GM19438 (cell line): ENCODE measurements around the gene PRKCA.
"Not testable (repeated sequence)": the region's sequence is repeated elsewhere in the genome, so short reads cannot be mapped to it uniquely, and the experiment has no call there.

Source experiments
- ATAC-seq: cut with Tn5 transposase; IDR thresholded peaks from one replicate; pipeline ENCODE4 v1.9.1; 2021; ENCODE audit warnings: low read depth; ENCODE audit not compliant: unreplicated experiment

PRKCA gene

DNA sequence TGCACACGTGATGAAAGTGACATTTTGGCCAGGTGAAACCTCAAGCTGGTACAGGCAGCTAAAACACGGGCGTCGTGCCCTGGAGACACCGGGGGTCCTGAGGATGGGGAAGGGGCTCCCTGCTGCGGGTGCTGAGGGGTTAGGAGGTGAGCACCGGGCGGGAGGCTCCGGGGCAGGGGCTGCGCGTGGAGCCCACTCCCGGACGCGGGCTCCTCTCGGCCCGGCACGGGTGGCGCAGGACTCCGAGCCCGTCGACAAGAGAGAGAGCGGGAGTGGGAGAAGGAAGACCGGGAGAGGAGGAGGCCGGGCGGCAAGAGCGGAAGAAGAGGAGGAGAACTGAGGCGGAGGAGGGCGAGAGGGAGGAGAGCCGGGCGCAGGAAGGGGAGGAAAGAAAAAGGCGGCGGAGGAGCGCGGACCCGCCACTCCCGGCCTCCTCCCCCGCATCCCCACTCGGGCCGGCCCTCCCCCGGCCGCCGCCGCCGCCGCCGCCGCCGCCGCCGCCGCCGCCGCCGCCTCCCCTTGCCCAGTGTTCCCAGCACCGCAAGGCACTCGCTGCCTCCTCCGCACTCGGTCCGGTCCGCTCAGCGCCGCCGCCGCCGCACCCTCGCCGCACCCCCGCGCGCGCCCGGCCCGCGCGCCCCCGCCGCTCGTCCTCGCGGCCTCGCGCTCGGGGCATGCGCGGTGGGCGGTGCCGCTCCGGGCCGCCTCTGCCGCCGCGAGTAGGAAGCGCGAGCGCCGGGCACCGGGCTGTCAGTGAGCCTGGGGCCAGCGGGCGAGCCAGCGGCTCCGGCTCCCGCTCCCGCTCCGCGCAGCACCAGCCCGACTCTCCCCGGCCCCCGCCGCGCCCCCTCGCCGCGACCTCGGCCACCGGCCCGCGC, at the start of gene PRKCA:
PRKCA (plus strand) TSS at position 750 of the 878 bp plus-strand sequence.
- ATAC-seq: peak; percentile 78

DNA sequence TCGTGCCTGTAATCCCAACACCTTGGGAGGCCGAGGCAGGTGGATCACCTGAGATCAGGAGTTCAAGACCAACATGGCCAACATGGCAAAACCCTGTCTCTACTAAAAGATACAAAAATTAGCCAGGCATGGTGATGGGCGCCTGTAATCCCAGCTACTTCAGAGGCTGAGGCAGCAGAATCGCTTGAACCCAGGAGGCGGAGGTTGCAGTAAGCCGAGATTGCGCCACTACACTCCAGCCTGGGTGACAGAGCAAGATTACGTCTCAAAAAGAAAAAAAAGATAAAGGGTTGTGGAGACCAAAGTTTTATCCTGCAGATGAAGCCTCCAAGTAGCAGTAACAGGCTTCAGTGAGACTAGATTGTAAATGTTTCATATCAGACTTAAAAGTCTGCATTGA, 49.0 kb upstream of the PRKCA start:
- ATAC-seq: not testable (repeated sequence)

DNA sequence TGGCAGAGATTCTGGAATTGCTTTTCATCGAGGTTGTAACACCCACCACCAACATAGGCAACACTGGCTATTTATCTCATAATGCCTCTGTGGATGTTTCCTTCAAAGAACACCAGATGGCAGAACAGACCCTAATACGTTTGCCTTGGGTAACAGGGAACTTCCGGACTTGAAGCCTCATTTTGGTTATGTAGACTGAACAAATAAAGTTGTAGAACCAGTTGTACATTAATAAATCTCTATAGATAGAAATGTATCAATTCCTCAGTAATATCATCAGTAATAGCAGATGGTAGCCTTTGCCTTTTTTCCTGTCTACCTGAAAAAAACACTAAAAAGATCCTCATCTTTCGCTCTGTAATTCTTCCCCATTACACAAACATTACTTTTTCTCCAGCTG, 47.3 kb upstream of the PRKCA start:
- no peak for ATAC-seq

DNA sequence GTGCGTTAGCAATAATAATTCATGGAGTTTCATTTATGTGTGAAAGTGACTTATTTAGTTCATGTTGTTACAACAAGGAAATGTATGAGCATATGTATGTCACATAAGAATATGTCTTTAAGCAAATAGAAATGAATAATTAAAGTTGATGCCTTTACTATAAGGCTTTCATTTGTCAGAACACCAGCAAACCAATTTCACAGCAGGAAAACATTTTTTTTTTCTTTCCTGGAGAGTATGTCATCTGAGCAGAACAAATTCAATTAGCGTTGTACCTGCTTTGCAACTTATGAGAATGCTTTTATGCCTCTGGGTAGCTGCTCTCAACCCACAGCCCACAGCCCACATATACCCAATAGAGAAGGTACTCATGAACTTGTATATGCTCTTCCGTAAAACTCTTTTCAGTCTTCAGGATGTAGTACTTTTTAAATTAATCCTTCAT, 46.9 kb upstream of the PRKCA start:
- no peak for ATAC-seq

DNA sequence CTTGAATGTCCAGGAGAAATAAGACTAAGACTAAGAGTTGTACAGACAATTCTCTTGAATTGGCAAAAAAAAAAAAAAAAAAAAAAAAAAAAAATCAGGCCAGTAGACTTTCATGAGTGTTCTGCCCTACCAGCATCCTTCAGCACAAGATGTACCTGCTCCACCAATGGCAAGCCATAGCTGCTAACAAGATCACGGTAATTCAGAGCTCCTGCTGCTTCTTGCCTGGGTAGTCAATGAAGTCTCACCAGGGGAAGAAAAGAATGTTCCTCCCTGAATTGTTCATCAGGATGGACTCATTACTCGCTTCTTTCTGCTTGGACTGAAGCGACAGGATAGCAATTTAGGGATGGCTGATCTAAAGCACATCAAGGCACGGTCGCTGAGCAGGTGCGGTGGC, 42.1 kb upstream of the PRKCA start:
- no peak for ATAC-seq

DNA sequence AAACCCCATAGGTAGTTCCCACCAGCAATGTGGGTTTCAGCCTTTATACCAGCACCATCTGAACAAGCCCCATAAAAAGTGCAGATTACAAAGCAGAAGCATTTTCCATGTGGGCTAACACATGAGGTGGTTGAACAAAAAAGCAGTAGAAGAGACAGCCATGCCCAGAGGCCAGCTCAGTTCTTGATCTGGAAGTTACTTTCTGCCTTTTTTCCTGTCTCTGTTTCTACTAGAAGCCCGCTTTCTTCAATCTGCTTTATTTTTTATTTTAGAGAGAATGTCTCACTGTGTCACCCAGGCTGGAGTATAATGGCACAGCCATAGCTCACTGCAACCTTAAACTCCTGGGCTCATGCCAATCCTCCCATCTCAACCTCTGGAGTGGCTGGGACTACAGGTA, 41.7 kb upstream of the PRKCA start:
- ATAC-seq: no peak

DNA sequence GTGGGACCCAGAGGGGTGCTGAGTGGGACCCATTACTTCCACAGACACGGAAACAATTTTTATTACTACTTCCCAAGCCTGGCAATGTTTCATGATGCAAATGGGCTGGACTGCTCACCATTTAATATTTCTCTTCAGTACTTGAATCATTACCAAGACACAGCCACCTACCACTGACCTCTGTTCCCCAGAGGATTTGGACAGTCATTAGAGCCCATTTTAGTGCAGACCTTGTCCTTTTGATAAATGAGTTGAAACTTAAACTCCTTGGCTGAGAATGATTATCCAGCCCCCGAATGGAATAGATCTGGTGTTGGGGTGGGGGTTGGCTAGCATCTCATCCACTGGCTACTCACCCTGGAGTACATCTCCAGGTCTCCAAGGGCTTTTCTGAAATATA, 39.6 kb upstream of the PRKCA start:
- no peak for ATAC-seq

DNA sequence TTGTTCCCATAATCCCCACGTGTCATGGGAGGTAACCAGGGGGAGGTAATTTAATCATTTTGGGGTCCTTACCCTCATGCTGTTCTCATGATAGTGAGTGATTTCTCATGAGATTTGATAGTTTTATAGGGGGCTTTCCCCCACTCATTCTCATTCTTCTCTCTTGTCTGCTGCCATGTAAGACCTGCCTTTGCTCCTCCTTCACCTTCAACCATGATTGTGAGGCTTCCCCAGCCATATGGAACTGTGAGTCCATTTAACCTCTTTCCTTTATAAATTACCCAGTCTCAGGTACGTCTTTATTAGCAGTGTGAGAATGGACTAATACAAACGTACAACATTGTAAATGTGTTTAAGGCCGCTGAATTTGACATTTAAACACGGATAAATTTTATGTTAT, 37.7 kb upstream of the PRKCA start:
- ATAC-seq: no peak

DNA sequence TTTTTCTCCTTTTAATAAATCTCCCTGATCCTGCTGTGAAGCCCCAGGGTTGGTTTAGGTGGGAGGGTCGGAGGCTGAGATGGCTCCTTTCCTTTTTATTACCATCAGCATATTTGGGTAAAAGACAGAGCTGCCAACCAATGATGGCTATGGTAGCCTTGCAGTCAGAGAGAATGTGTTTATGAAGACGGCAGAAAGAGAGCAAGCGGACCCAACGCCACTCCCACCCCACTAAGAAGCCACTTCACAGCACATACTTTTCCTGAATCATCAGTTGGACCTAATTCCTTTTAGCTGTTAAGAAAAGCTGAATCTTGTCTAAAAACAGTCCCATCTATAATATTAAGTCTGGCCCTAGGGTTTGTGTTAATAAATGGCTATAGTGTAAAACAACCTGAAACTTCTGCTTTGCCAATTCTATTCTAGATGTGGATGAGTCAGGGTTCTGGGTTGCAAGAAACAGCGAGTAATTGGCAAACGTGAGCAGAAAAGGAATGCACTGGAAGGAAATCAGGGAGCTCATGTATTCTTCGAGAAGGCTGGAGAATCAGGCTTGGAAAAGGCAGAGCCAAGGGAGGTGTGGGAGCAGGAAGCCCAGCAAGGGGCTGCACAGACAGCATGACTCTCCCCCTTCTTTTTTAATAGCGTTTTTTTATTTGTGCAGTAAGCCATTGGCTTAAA, 34.0 kb upstream of the PRKCA start:
- ATAC-seq: no peak

DNA sequence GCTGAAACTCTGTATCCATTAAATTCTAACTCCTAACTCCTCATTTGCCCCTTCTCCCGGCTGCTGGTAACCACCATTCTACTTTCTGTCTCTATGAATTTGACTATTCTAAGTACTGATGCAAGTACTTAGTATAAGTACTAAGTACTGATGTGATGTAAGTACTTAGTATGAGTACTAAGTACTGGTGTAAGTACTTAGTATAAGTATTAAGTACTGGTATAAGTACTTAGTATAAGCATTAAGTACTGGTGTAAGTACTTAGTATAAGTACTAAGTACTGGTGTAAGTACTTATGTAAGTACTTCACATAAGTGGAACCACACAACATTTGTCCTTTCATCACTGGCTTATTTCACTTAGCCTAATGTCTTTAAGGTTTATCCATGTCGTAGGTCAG, 32.3 kb upstream of the PRKCA start:
- no peak for ATAC-seq

DNA sequence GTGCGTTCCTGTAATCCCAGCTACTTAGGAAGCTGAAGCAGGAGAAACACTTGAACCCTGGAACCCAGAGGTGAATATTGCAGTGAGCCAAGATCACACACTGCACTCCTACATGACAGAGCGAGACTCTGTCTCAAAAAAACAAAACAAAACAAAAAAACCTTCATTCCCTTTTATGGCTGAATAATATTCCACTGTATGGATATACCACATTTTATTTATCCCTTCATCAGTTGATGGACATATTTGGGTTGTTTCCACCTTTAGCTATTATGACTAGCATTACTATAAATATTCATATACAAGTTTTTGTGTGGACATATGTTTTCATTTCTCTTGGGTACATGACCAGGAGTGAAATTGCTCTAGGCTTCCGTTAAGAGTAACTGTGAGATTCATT, 30.9 kb upstream of the PRKCA start:
- ATAC-seq: no peak

DNA sequence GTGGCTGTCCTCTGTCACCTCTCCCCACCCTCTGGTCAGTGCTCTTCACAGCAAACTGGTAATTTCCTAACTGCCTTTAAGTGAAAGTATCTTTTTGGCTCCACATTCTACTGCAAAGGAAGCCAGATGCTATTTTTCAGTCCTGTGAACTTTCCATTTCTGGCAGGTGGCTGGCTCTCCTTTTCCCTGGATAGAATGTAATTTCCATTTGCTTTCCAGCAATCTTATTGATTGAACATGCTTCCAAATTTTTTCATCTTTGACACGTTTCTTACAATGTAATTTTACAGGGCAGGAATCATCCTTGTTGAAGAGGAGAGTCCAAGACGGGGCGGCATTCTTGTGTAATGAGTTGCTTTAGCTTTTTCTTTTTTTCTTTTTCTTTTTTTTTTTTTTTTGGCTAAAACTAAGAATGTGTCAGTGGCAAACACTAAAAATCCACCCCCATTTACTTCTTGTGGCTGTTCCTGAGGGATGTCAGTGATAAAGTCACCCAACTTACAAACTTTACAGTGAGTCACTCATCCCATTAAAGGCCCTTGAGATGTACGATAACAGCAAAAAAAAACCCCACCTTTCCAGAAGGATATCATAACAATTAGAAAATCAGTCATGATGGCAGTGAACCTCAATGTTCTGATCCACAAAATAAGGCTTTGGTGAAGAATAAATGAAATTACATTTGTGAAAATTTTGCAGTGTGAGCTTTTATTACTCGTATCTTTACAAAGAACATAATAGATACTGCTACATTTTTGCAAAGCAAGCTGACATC, 29.4 kb upstream of the PRKCA start:
- ATAC-seq: no peak

DNA sequence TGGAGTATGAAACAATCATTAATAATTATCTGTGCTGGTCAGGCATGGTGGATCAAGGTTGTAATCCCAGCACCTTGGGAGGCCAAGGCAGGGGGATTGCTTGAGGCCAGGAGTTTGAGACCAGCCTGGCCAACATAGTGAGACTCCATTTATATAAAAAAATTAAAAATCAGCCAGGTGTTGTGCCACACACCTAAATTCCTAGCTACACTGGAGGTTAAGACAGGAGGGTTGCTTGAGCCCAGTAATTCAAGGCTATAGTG, 28.9 kb upstream of the PRKCA start:
- ATAC-seq: no peak

DNA sequence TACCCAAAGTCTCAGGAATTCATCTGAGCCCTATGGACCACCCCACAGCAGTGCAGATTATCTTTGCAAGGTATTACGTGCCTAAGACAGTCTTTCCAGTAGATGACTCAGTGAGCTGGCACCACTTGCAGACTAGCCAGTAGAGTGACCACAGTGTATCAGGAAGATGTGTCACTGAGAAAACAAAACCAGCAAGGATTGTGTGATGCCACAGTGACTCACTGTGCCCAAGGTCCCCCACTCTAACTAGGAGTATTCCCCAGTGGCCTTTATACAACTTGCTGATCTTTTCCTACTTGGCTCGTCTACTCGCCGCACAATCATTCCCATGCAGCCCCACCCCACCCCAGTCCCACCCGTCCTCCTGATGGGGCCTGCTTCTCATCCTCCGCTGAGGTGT, 26.8 kb upstream of the PRKCA start:
- no peak for ATAC-seq

DNA sequence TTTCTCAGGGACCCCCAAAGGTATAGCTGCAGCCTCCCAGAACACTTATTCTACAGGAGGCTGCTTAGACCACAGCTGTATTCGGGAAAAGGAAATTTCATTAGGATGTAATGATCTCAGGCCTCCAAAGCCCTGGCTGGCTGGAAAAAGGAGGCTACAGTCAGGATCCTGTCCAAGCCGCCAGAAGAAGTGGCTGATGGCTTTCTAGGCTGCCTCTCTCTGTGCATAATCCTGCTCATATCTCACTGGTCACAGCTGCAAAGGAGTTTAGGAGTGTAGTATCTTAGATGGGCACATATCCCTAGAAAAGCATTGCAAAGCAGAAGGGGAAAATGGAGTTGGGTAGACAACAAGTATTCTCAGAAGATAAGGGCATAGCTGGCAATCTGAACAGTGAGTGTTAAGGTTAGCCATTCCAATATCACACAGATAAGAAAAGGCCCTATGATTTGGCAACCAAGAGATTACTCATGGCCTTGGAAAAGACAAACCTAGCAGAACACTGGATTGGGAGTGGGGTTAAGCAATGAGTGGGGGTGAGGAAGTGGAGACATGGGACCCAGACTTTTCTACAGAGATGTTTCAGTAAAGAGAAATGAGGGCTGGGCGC, 26.0 kb upstream of the PRKCA start:
- no peak for ATAC-seq

DNA sequence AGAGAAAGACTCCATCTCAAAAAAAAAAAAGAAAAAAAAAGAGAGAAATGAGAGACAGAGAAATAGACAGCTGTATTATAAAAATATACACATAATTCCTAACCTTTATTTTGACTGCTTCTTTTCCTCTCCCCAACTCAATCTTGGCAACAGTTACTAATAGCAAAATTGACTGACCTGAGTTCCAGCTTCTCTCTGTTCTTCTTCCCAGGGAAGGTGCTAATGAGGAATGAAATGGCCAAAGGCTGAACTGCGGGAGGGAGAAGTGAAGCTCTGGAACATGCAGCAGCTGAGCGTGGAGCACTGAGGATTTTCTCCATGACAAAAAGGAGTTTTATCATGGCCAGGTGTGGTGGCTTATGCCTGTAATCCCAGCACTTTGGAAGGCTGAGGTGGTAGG, 25.2 kb upstream of the PRKCA start:
- ATAC-seq: no peak

DNA sequence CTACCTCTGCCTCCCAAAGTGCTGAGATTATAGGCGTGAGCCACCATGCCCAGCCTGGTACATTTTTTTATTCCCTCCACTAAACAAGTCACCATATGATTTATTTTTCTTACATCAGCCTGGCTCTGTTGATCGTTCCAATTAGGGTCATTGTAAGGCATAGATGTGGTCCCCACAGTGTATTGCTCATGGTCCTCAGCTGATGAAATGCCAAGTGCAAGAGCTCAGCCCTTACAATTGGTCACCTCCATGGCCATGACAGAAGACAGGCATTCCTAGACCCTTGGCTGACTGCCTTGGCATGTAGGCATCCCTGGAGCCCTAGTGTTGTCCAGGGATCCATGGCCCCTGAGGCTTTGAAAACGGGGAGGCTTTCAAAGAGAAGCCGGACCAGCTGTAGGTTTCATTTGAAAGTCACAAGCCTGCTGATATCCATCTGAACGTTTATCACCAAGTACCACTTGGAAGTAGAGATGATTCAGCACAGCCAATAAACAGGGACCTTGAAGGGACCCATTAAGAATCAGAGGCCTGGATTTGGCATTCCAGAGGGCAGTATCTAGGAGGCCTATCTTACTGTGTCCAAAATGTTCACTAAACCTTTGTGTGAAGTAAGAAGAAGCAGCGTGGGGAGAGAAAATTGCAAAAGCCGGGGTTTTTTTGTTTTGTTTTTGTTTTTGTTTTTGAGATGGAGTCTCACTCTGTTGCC, 20.6 kb upstream of the PRKCA start:
- no peak for ATAC-seq

DNA sequence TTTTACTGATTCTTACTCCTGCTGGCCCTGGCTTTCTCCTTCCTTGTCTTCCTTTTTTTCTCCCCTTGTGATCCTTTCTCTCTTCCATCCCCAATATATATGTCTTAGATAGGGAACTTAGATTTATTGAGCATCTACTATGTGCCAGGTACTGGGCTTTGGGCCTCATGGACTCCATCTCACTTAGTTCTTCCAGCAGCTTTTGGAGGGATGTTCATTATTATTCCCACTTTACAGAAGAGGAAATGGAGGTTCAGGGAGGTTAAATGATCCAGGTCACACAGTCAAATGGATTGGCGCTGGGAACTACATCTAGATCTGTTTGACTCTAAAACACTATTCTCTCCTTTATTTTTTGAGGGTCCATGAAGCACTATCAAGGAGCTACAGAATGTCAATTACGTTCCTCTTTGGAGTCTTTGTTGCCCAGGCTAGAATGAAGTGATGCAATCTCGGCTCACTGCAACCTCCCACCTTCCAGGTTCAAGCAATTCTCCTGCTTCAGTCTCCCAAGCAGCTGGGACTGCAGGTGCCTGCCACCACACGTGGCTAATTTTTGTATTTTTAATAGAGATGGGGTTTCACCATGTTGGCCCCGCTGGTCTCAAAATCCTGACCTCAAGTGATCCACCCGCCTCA, 19.0 kb upstream of the PRKCA start:
- ATAC-seq: no peak

DNA sequence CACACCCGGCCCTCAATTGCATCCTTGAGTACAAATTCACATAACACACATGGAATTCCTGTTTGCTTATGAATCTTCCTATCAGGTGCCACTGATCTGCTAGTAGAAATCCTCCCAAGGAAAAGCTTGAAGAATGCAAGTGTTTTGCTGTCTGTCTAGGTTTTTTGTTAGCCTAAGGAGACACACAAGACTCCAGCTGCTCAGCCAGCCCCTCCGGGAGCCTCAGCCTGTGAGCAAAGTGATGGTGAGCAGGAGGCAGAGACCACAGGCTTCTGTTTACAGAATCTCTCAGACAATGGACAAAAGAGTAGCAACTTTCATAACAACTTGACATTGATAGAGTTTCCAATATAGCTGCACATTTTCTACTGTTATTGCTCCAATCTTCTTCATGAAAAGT, 18.4 kb upstream of the PRKCA start:
- no peak for ATAC-seq

DNA sequence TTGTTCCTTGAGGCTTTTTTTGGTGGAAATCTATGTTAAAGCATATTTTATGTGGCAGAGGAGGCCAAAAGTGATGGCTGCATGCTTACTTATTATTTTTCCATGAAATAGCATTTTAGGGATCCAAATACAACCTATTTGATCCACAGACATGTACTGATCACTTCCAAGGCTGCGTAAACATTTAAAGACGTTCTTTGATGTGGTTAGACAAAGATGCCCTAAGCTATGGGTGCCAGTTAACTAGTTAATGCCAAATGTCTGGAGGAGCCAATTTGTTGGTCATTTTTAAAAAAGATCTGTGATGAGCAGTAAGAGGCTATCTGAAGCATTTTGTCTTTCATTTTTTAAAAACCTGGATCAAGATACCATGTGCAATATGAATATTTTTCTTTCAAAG, 17.3 kb upstream of the PRKCA start:
- ATAC-seq: no peak
